Body of pancreas (tissue), 4 donors: ENCODE data around the gene TBATA. TPM values are rescaled to one million over a fixed set of nuclear protein-coding genes. Genes with fewer than 3 reads are reported as not detected.

ENCODE experiments used
- ATAC-seq: fragments of 150-250 bp; one replicate; pipeline ENCODE4 v1.9.1; 2016
- DNase-seq, 4 donors: peaks; one replicate each; pipeline ENCODE4 v3.0.0-alpha.2; 2019
- H3K27ac ChIP-seq, 4 donors: fragments of 200-600 bp; sonication (generic); 1 replicate in 3 of 4; 2 replicates in 1 of 4; pipeline versions ENCODE4 v1.5.1 to v1.6.1; 2016 to 2019; ENCODE audit warnings: mild to moderate bottlenecking in 1 of 4, mixed read lengths in 1 of 4, moderate library complexity in 1 of 4
- H3K27me3 ChIP-seq, 2 donors: fragments of 200-600 bp; sonication (generic); one replicate each; pipeline ENCODE4 v1.6.0; 2016; ENCODE audit warnings: mild to moderate bottlenecking in 1 of 2
- H3K36me3 ChIP-seq, 2 donors: fragments of 200-600 bp; sonication (generic); replicated peaks in 1 of 2; 2 replicates each; pipeline ENCODE4 v1.5.1; 2016; ENCODE audit warnings: low read depth in 2 of 2; ENCODE audit not compliant: insufficient read depth in 1 of 2
- H3K4me1 ChIP-seq: fragments of 200-600 bp; sonication (generic); one replicate; pipeline ENCODE4 v1.6.0; 2016
- H3K4me3 ChIP-seq, 2 donors: fragments of 200-600 bp; sonication (generic); 1 replicate in 1 of 2; 2 replicates in 1 of 2; pipeline ENCODE4 v1.5.1; 2016 to 2019
- H3K9me3 ChIP-seq, 3 donors: fragments of 200-600 bp; sonication (generic); 1 replicate in 2 of 3; 2 replicates in 1 of 3; pipeline ENCODE4 v1.5.1; 2016
- POLR2A ChIP-seq, 3 donors: fragments of 450-650 bp; IDR thresholded peaks; one replicate each; pipeline ENCODE4 v1.6.1; 2016; ENCODE audit warnings: antibody characterized with exemption in 3 of 3, mild to moderate bottlenecking in 2 of 3
- WGBS, 2 donors: methylation state at CpG; one replicate each; pipeline ENCODE4 v1.1.5; 2017; 5-methylcytosine and 5-hydroxymethylcytosine counted together
- intact Hi-C: fragments of 100-400 bp; cut with DNase I; formaldehyde crosslinking; loops from one replicate; pipeline ENCODE4 v1.15.1; 2023
- total RNA-seq, 2 donors: library from RNA; depleted of rRNA; stranded (reverse); fragments of >200 nt; gene quantifications; one replicate each; pipeline ENCODE4 v1.1.0, GENCODE V29; 2016
- TF ChIP-seq, protein P1 (sequence below), 7 experiments: fragments of 450-650 bp in 4 of 7; fragments of 200-600 bp in 3 of 7; sonication (generic) in 3 of 7; IDR thresholded peaks; one replicate each; pipeline ENCODE4 v1.5.1; 2016 to 2019; ENCODE audit warnings: antibody characterized with exemption in 7 of 7

Gene TBATA
- total RNA-seq, 2 donors from 2014 or later: not detected

- TF ChIP-seq, protein P1, sequence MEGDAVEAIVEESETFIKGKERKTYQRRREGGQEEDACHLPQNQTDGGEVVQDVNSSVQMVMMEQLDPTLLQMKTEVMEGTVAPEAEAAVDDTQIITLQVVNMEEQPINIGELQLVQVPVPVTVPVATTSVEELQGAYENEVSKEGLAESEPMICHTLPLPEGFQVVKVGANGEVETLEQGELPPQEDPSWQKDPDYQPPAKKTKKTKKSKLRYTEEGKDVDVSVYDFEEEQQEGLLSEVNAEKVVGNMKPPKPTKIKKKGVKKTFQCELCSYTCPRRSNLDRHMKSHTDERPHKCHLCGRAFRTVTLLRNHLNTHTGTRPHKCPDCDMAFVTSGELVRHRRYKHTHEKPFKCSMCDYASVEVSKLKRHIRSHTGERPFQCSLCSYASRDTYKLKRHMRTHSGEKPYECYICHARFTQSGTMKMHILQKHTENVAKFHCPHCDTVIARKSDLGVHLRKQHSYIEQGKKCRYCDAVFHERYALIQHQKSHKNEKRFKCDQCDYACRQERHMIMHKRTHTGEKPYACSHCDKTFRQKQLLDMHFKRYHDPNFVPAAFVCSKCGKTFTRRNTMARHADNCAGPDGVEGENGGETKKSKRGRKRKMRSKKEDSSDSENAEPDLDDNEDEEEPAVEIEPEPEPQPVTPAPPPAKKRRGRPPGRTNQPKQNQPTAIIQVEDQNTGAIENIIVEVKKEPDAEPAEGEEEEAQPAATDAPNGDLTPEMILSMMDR (IDR thresholded peaks at IDR 0.05): no peak
- ATAC-seq (no peak), DNase-seq (no peak)
- 51% methylated on average over 7 of the region's 7 CpGs; no CpG with 5 or more reads in 1 of the 2 donors for WGBS, 2 donors
- Histone ChIP-seq H3K36me3 (no peaks in the 10 kb centered on the region), H3K4me3 (no peak overlapping the region), H3K27me3 (no peaks in the 10 kb centered on the region), H3K9me3 (no peaks in the 10 kb centered on the region), H3K4me1 (no peaks in the 10 kb centered on the region), H3K27ac (no peak overlapping the region)
- intact Hi-C loops: loop anchor here (5.0 to 10.0 kb wide), 2 partner anchors 212 to 285 kb away; partner anchors contain the start of gene PALD1
Observed at GRCh38 chr10:70759781-70760180, 25.4 kb downstream of the TBATA start.

GRCh38 chr10:70758757-70759514 is 26.2 kb downstream of the TBATA start:
- H3K36me3 ChIP-seq: no peaks in the 10 kb centered on the region
- no peaks in the 10 kb centered on the region for H3K9me3 ChIP-seq
- H3K4me3 ChIP-seq: no peak overlapping the region
- ATAC-seq (peak; percentile 65), DNase-seq (peak; percentile 68 to 74 (median 70))
- intact Hi-C loops: loop anchor here (5.0 to 10.0 kb wide), 2 partner anchors 212 to 284 kb away; partner anchors contain the start of gene PALD1
- TF ChIP-seq, protein P1 (IDR thresholded peaks at IDR 0.05): peak; percentile 46 to 84 (median 68)
- no peak for TF ChIP-seq POLR2A (IDR thresholded peaks at IDR 0.05)
- H3K27ac ChIP-seq: no peak overlapping the region
- 20 to 33% methylated on average over 6 to 7 of the region's 7 CpGs for WGBS, 2 donors
- H3K27me3 ChIP-seq: no peaks in the 10 kb centered on the region
- H3K4me1 ChIP-seq: no peaks in the 10 kb centered on the region

DNA sequence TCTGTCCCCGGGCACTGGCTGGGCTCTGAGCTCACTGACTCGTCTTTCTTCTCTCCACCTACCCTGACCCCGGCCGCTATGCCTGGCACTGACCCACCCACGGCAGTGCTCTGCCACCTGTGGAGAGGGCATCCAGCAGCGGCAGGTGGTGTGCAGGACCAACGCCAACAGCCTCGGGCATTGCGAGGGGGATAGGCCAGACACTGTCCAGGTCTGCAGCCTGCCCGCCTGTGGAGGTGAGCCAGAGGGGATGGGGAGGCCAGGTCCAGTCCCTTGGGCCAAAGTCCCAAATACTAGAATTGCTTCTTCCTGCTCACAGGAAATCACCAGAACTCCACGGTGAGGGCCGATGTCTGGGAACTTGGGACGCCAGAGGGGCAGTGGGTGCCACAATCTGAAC is 27.3 kb downstream of the TBATA start:
- TF ChIP-seq POLR2A (IDR thresholded peaks at IDR 0.05): no peak
- TF ChIP-seq, protein P1 (IDR thresholded peaks at IDR 0.05): no peak
- Histone ChIP-seq H3K4me3 (no peak overlapping the region), H3K27me3 (no peaks in the 10 kb centered on the region), H3K27ac (no peak overlapping the region), H3K9me3 (no peaks in the 10 kb centered on the region), H3K4me1 (no peaks in the 10 kb centered on the region), H3K36me3 (no peaks in the 10 kb centered on the region)
- WGBS, 2 donors: 55 to 64% methylated on average over 6 to 13 of the region's 13 CpGs
- ATAC-seq: no peak
- no peak for DNase-seq
- intact Hi-C loops: loop anchor here (5.0 to 10.0 kb wide), 2 partner anchors 211 to 283 kb away; partner anchors contain the start of gene PALD1

GRCh38 chr10:70756700-70757360 is 28.3 kb downstream of the TBATA start:
- DNase-seq: no peak
- H3K9me3 ChIP-seq: no peaks in the 10 kb centered on the region
- no peak for ATAC-seq
- TF ChIP-seq POLR2A (IDR thresholded peaks at IDR 0.05): no peak
- TF ChIP-seq, protein P1 (IDR thresholded peaks at IDR 0.05): no peak
- H3K4me1 ChIP-seq: no peaks in the 10 kb centered on the region
- H3K4me3 ChIP-seq: no peak overlapping the region
- H3K27me3 ChIP-seq: no peaks in the 10 kb centered on the region
- H3K27ac ChIP-seq: no peak overlapping the region
- H3K36me3 ChIP-seq: no peaks in the 10 kb centered on the region
- intact Hi-C loops: loop anchor here (5.0 to 10.0 kb wide), 2 partner anchors 210 to 282 kb away; partner anchors contain the start of gene PALD1
- WGBS, 2 donors: 60 to 74% methylated on average over 5 to 8 of the region's 8 CpGs
